Neutrophil (primary cell): ENCODE data around the gene ELOA.

ENCODE experiments used
- H3K27ac ChIP-seq: fragments of 200-600 bp; sonication (generic); 2 replicates; pipeline ENCODE4 v1.5.1; 2016; ENCODE audit warnings: mild to moderate bottlenecking, moderate library complexity
- H3K27me3 ChIP-seq: fragments of 200-600 bp; sonication (generic); 2 replicates; pipeline ENCODE4 v1.6.0; 2016; ENCODE audit warnings: mild to moderate bottlenecking
- H3K36me3 ChIP-seq: fragments of 200-600 bp; sonication (generic); 2 replicates; pipeline ENCODE4 v1.5.1; 2017
- H3K4me1 ChIP-seq, 2 experiments: fragments of 200-600 bp in 1 of 2; sonication (generic) in 1 of 2; 1 replicate in 1 of 2; 2 replicates in 1 of 2; pipeline versions ENCODE4 v1.5.1 to v1.6.1; 2013 to 2016; ENCODE audit warnings: low read depth in 1 of 2, low read length in 1 of 2, mild to moderate bottlenecking in 1 of 2, moderate library complexity in 1 of 2; ENCODE audit not compliant: control insufficient read depth in 1 of 2, insufficient read depth in 1 of 2
- H3K4me3 ChIP-seq, 2 experiments: fragments of 200-600 bp in 1 of 2; sonication (generic) in 1 of 2; 1 replicate in 1 of 2; 2 replicates in 1 of 2; pipeline ENCODE4 v1.5.1; 2013 to 2016; ENCODE audit warnings: low read depth in 1 of 2, low read length in 1 of 2, mild to moderate bottlenecking in 1 of 2, moderate library complexity in 1 of 2
- H3K9me3 ChIP-seq: fragments of 200-600 bp; sonication (generic); 2 replicates; pipeline ENCODE4 v1.5.1; 2016
- TF ChIP-seq, protein P1 (sequence below): fragments of 200-600 bp; sonication (generic); IDR thresholded peaks from 2 replicates; pipeline ENCODE4 v1.5.1; 2016; ENCODE audit warnings: antibody characterized with exemption

ELOA gene

DNA sequence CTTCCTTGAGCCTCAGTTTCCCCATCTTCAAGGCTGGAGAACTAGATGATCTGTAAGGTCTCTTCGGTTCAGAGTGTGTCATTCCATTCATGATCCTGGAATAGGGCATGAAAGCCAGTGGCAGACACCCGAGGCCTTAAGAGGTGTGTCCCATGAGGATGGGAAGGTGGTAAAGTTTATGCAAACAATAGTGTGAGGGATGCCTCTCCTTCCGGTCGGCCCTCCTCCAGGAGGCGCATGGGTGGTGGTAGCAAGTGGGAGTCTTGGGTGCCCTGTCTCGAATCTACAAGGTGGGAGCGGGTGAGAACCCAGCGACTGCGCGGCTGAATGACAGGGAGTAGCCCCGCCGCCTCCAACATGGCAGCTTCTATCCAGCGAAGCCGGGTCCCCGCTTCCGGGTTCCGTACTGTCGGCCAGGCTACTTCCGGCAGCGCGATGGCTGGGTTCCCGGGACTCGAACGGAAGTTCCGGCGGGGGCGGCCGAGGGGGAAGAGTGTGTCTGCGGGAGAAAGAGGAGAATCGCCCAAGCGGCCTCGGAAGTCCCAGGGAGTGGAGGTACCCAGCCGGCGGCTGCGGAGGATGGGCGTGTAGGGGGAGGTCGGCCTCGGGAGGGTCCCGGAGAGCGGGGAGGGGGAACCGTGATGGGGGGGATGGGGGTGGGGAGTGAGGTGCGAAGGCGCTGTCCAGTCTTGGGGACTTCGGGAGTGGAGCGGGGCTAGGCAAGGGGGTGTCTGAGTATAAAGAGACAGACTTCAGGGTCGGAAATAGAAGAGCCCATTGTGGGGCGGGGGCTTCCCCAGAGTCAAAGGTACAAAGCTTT lies 47.6 kb downstream of the ELOA start, which contains the start of gene LYPLA2:
Gene LYPLA2, plus strand, starts transcription at position 450 of the 820 bp plus-strand sequence. CDS start 1,538 bp downstream, outside the sequence.
- peaks cover 51% of the 10 kb centered on the region for H3K36me3 ChIP-seq
- peak within 1 kb of the TSS; percentile 72 to 95 for H3K4me3 ChIP-seq
- peak within 1 kb of the TSS; percentile 85 for H3K27ac ChIP-seq
- TF ChIP-seq, protein P1, sequence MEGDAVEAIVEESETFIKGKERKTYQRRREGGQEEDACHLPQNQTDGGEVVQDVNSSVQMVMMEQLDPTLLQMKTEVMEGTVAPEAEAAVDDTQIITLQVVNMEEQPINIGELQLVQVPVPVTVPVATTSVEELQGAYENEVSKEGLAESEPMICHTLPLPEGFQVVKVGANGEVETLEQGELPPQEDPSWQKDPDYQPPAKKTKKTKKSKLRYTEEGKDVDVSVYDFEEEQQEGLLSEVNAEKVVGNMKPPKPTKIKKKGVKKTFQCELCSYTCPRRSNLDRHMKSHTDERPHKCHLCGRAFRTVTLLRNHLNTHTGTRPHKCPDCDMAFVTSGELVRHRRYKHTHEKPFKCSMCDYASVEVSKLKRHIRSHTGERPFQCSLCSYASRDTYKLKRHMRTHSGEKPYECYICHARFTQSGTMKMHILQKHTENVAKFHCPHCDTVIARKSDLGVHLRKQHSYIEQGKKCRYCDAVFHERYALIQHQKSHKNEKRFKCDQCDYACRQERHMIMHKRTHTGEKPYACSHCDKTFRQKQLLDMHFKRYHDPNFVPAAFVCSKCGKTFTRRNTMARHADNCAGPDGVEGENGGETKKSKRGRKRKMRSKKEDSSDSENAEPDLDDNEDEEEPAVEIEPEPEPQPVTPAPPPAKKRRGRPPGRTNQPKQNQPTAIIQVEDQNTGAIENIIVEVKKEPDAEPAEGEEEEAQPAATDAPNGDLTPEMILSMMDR, result peak; percentile 22
- H3K27me3 ChIP-seq, result no peaks in the 10 kb centered on the region
- H3K9me3 ChIP-seq, result no peaks in the 10 kb centered on the region
- peaks cover 20 to 24% of the 10 kb centered on the region in 2 experiments for H3K4me1 ChIP-seq

DNA sequence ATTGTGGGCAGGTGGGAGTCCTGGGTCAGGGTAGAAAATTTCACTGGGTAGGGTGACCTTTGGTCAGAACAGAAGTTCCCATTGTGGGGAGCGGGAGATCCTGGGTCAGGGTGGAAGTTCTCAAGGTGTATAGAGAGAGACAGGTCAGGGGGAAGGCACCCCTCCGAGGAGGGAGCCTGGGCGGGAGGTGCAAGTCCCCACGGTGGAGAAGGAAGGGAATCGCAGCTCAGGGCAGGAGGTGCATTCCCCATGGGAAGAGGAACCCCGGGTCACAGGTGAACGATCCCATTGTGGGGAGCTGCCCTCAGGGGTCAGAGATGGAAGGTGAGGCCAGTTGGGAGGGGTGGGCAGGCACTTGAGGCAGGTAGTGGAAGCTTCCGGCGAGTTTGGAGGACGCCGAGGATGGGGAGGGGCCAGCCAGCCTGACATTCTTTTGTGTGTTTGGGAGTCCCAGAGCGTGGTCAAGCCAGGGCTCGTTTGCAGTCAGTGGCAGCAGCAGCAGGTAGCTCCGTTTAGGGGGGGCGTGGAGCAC lies 48.3 kb downstream of the ELOA start:
- TF ChIP-seq, protein P1, result no peak
- Histone ChIP-seq H3K27me3 (no peaks in the 10 kb centered on the region), H3K9me3 (no peaks in the 10 kb centered on the region), H3K36me3 (peaks cover 51% of the 10 kb centered on the region), H3K4me3 (peak overlapping the region; percentile 72 to 95), H3K27ac (peak overlapping the region; percentile 85), H3K4me1 (peaks cover 20 to 24% of the 10 kb centered on the region in 2 experiments)

DNA sequence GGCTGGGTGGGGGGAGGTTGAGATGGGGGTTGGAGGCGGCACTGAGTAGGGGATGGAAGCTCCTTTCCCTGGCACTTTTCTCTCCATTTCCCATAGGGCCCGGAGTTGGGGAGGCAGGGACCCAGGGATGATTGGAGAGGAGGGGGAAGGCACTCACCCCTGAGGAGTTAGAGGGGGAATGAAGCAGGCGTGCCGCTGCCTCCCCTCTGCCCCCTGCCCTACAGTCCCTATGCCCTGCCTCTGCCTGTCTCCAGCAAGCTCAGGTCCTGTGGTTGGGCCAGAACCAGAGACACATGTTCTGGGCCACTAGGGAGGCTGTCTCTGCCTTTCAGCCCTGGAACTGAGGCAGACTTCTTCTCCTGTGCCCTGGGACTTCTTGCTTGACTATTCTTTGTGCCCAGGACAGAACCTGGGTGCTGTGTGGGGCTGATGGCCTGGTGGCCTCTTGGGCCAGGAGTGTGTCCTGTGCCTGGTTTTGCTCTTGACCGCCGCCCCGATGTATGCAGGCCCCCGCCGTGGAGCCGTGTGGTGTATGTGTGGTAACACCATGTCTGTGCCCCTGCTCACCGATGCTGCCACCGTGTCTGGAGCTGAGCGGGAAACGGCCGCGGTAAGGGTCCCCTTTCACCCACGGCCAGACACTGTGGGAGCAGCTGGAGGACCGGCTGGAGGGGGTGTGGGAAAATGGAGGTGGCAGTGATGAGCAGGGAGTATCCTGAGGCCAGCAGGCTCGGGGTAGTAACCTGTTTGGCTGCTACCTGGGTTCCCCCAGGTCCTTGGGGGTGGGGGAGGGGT lies 49.1 kb downstream of the ELOA start:
- H3K36me3 ChIP-seq, result peaks cover 51% of the 10 kb centered on the region
- no peaks in the 10 kb centered on the region for H3K9me3 ChIP-seq
- peak overlapping the region; percentile 85 for H3K27ac ChIP-seq
- H3K27me3 ChIP-seq, result no peaks in the 10 kb centered on the region
- peak overlapping the region in 1 of 2 experiments; percentile 95 for H3K4me3 ChIP-seq
- TF ChIP-seq, protein P1, result no peak
- H3K4me1 ChIP-seq, result peaks cover 20 to 24% of the 10 kb centered on the region in 2 experiments

DNA sequence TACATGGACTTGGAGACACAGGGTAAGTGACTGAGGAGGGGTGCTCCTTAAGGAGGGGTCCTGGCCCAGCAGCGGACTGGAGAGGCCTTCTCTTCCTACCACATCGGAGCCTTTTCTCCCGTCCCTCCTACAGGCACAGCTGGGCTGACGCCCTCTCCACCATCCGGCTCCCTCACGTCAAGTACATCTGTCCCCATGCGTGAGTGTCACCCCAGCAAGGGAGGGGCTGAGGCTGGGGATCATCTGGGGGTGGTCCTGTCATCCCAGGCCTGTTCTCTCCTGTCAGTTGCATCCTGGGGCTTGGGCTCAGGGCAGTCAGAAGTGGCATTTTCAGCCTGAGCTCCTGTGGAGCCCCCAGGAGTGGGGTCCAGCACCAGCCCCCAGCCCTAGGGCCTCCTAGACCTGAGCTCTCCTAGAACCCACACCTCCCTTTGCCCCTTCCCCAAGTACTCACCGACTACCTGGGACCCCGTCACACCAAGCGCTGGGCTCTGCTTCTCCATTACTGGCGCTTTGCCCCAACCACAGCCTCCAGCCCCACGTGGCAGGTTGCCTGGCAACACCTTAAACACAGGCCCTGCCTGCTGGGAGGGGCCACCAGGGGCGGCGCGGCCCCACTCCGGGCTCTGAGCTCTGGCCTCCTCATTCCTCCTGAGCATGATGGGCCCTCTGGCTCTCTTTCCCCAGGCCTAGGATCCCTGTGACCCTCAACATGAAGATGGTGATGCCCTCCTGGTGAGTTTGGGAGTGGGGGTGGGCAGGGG lies 49.9 kb downstream of the ELOA start:
- Histone ChIP-seq H3K27me3 (no peaks in the 10 kb centered on the region), H3K36me3 (peaks cover 54% of the 10 kb centered on the region), H3K9me3 (no peaks in the 10 kb centered on the region), H3K27ac (no peak overlapping the region), H3K4me3 (no peak overlapping the region), H3K4me1 (peaks cover 20 to 24% of the 10 kb centered on the region in 2 experiments)
- TF ChIP-seq, protein P1, result no peak
